Trophoblast cell (in vitro differentiated cells and primary cell): ENCODE measurements around the gene SLC22A5.

Experiments used
- DNase-seq, 2 donors: peaks; one replicate each; pipeline ENCODE4 v3.0.0-alpha.2; 2016
- H2AFZ ChIP-seq: 2 replicates; pipeline ENCODE4 v1.6.1; 2013; ENCODE audit warnings: low read length, moderate library complexity, mild to moderate bottlenecking; ENCODE audit not compliant: insufficient read depth, poor library complexity
- H2AK5ac ChIP-seq: 2 replicates; pipeline ENCODE4 v1.6.1; 2013; ENCODE audit warnings: mild to moderate bottlenecking, low read length
- H2BK120ac ChIP-seq: 2 replicates; pipeline ENCODE4 v1.6.1; 2013; ENCODE audit warnings: low read length, mild to moderate bottlenecking, moderate library complexity; ENCODE audit not compliant: insufficient read depth, poor library complexity
- H2BK12ac ChIP-seq: 2 replicates; pipeline ENCODE4 v1.6.1; 2013; ENCODE audit warnings: mild to moderate bottlenecking, low read length, moderate library complexity
- H2BK5ac ChIP-seq: 2 replicates; pipeline ENCODE4 v1.6.1; 2013; ENCODE audit warnings: low read length, low read depth, moderate library complexity, mild to moderate bottlenecking; ENCODE audit not compliant: poor library complexity
- H3K14ac ChIP-seq: 2 replicates; pipeline ENCODE4 v1.6.1; 2013; ENCODE audit warnings: mild to moderate bottlenecking, low read length
- H3K18ac ChIP-seq: 2 replicates; pipeline ENCODE4 v1.6.1; 2013; ENCODE audit warnings: mild to moderate bottlenecking, low read length
- H3K23ac ChIP-seq: 2 replicates; pipeline ENCODE4 v1.6.1; 2013; ENCODE audit warnings: low read length
- H3K27ac ChIP-seq: 2 replicates; pipeline ENCODE4 v1.5.1; 2013; ENCODE audit warnings: low read depth, mild to moderate bottlenecking, inconsistent platforms, low read length, moderate library complexity
- H3K27me3 ChIP-seq: 2 replicates; pipeline ENCODE4 v1.6.1; 2013; ENCODE audit warnings: inconsistent platforms, mild to moderate bottlenecking, low read length, moderate library complexity; ENCODE audit not compliant: insufficient read depth
- H3K36me3 ChIP-seq, 2 experiments: 1 replicate in 1 of 2; 2 replicates in 1 of 2; pipeline ENCODE4 v1.6.1; 2013; ENCODE audit warnings: low read length in 2 of 2, mild to moderate bottlenecking in 2 of 2, moderate library complexity in 1 of 2; ENCODE audit not compliant: insufficient read depth in 2 of 2, control insufficient read depth in 1 of 2
- H3K4ac ChIP-seq: 2 replicates; pipeline ENCODE4 v1.6.1; 2013; ENCODE audit warnings: low read depth, mild to moderate bottlenecking, low read length, moderate library complexity
- H3K4me1 ChIP-seq, 2 experiments: 1 replicate in 1 of 2; 2 replicates in 1 of 2; pipeline ENCODE4 v1.6.1; 2013; ENCODE audit warnings: low read length in 2 of 2, mild to moderate bottlenecking in 2 of 2, moderate library complexity in 1 of 2; ENCODE audit not compliant: insufficient read depth in 2 of 2, control insufficient read depth in 1 of 2
- H3K4me2 ChIP-seq: 2 replicates; pipeline ENCODE4 v1.6.1; 2013; ENCODE audit warnings: inconsistent platforms, mild to moderate bottlenecking, low read length, moderate library complexity
- H3K4me3 ChIP-seq: 2 replicates; pipeline ENCODE4 v1.5.1; 2013; ENCODE audit warnings: mild to moderate bottlenecking, low read depth, low read length, inconsistent platforms
- H3K79me1 ChIP-seq: one replicate; pipeline ENCODE4 v1.6.1; 2013; ENCODE audit warnings: low read length
- H3K79me2 ChIP-seq: 2 replicates; pipeline ENCODE4 v1.6.1; 2013; ENCODE audit warnings: low read length, mild to moderate bottlenecking; ENCODE audit not compliant: control insufficient read depth, insufficient read depth, poor library complexity
- H3K9ac ChIP-seq: 2 replicates; pipeline ENCODE4 v1.6.1; 2013; ENCODE audit warnings: mild to moderate bottlenecking, low read length
- H3K9me3 ChIP-seq: 2 replicates; pipeline ENCODE4 v1.6.1; 2013; ENCODE audit warnings: low read depth, mild to moderate bottlenecking, control low read depth, inconsistent platforms, low read length; ENCODE audit not compliant: insufficient read depth
- H4K12ac ChIP-seq: 2 replicates; pipeline ENCODE4 v1.6.1; 2013; ENCODE audit warnings: low read depth, mild to moderate bottlenecking, low read length, moderate library complexity
- H4K8ac ChIP-seq: 2 replicates; pipeline ENCODE4 v1.6.1; 2013; ENCODE audit warnings: low read depth, mild to moderate bottlenecking, low read length, moderate library complexity
- H4K91ac ChIP-seq: one replicate; pipeline ENCODE4 v1.6.1; 2013; ENCODE audit warnings: low read depth, mild to moderate bottlenecking, low read length, moderate library complexity
- WGBS: extraction: QIAGEN DNeasy Blood & Tissue Kit; methylation state at CpG from one replicate; pipeline ENCODE4 v1.1.7; 2013; ENCODE audit warnings: missing lambda C conversion rate; ENCODE audit not compliant: insufficient read length, insufficient coverage; ENCODE audit errors: extremely low coverage; 5-methylcytosine and 5-hydroxymethylcytosine counted together

SLC22A5 gene

GRCh38 chr5:132430746-132431145 is 61.2 kb downstream of the SLC22A5 start:
- Histone ChIP-seq H3K4me1 (peaks cover 26 to 33% of the 10 kb centered on the region in 2 experiments), H2BK12ac (no peak overlapping the region), H3K79me2 (no peaks in the 10 kb centered on the region), H3K14ac (no peak overlapping the region), H3K4ac (no peak overlapping the region), H4K12ac (no peak overlapping the region), H3K27me3 (no peaks in the 10 kb centered on the region), H4K8ac (no peak overlapping the region), H3K27ac (no peak overlapping the region), H2AFZ (no peak overlapping the region), H2BK120ac (no peak overlapping the region), H3K4me3 (no peak overlapping the region), H3K9me3 (no peaks in the 10 kb centered on the region), H3K18ac (no peak overlapping the region), H4K91ac (no peak overlapping the region), H2BK5ac (no peak overlapping the region), H3K9ac (no peak overlapping the region), H3K4me2 (no peak overlapping the region), H3K36me3 (no peaks in the 10 kb centered on the region), H3K23ac (no peak overlapping the region), H2AK5ac (no peak overlapping the region), H3K79me1 (peaks cover 6% of the 10 kb centered on the region)
- no peak for DNase-seq
- no CpG with 5 or more reads among the region's 3 CpGs for WGBS

- no peaks in the 10 kb centered on the region for H3K79me2 ChIP-seq
- H3K79me1 ChIP-seq: peaks cover 6% of the 10 kb centered on the region
- no peak overlapping the region for H3K27ac ChIP-seq
- H4K8ac ChIP-seq: no peak overlapping the region
- no peak overlapping the region for H3K18ac ChIP-seq
- H3K9ac ChIP-seq: no peak overlapping the region
- no peak overlapping the region for H2AFZ ChIP-seq
- no CpG with 5 or more reads among the region's 4 CpGs for whole genome bisulfite sequencing
- H3K4ac ChIP-seq: no peak overlapping the region
- DNase-seq: no peak
- H3K14ac ChIP-seq: no peak overlapping the region
- H2BK5ac ChIP-seq: no peak overlapping the region
- no peak overlapping the region for H4K91ac ChIP-seq
- no peak overlapping the region for H3K4me3 ChIP-seq
- H3K36me3 ChIP-seq: no peaks in the 10 kb centered on the region
- no peak overlapping the region for H2AK5ac ChIP-seq
- no peaks in the 10 kb centered on the region for H3K27me3 ChIP-seq
- no peak overlapping the region for H4K12ac ChIP-seq
- H2BK12ac ChIP-seq: no peak overlapping the region
- no peaks in the 10 kb centered on the region for H3K9me3 ChIP-seq
- H3K4me2 ChIP-seq: no peak overlapping the region
- H3K4me1 ChIP-seq: peaks cover 21 to 28% of the 10 kb centered on the region in 2 experiments
- no peak overlapping the region for H3K23ac ChIP-seq
- H2BK120ac ChIP-seq: no peak overlapping the region
Measured at GRCh38 chr5:132431632-132432031, 62.1 kb downstream of the SLC22A5 start.

GRCh38 chr5:132433141-132433540 is 63.6 kb downstream of the SLC22A5 start:
- Histone ChIP-seq H3K18ac (no peak overlapping the region), H3K27me3 (no peaks in the 10 kb centered on the region), H4K8ac (no peak overlapping the region), H3K9me3 (no peaks in the 10 kb centered on the region), H2AK5ac (no peak overlapping the region), H3K4me3 (no peak overlapping the region), H2BK120ac (no peak overlapping the region), H3K4me2 (no peak overlapping the region), H2BK5ac (no peak overlapping the region), H4K12ac (no peak overlapping the region), H3K23ac (no peak overlapping the region), H3K9ac (no peak overlapping the region), H3K36me3 (no peaks in the 10 kb centered on the region), H2BK12ac (no peak overlapping the region), H3K27ac (no peak overlapping the region), H3K79me1 (no peaks in the 10 kb centered on the region), H3K4ac (no peak overlapping the region), H3K14ac (no peak overlapping the region), H3K79me2 (no peaks in the 10 kb centered on the region), H3K4me1 (peaks cover 8 to 22% of the 10 kb centered on the region in 2 experiments), H4K91ac (no peak overlapping the region), H2AFZ (no peak overlapping the region)
- no CpG with 5 or more reads among the region's 6 CpGs for WGBS
- DNase-seq: no peak

- H3K4me2 ChIP-seq: no peak overlapping the region
- H2AFZ ChIP-seq: no peak overlapping the region
- WGBS: no CpG with 5 or more reads among the region's 12 CpGs
Measured at GRCh38 chr5:132434416-132435286, 65.1 kb downstream of the SLC22A5 start.

More at GRCh38 chr5:132434416-132435286, 65.1 kb downstream of the SLC22A5 start:
- Histone ChIP-seq H3K79me1 (peaks cover 2% of the 10 kb centered on the region), H4K8ac (no peak overlapping the region), H3K27ac (no peak overlapping the region), H3K4ac (no peak overlapping the region), H3K18ac (no peak overlapping the region), H3K23ac (no peak overlapping the region), H2BK12ac (no peak overlapping the region), H4K12ac (no peak overlapping the region), H3K4me1 (peaks cover 0 to 11% of the 10 kb centered on the region in 2 experiments), H3K9ac (no peak overlapping the region), H2BK5ac (no peak overlapping the region), H4K91ac (no peak overlapping the region), H3K27me3 (no peaks in the 10 kb centered on the region), H3K79me2 (no peaks in the 10 kb centered on the region), H3K14ac (no peak overlapping the region), H2AK5ac (no peak overlapping the region), H3K36me3 (no peaks in the 10 kb centered on the region), H3K4me3 (no peak overlapping the region), H2BK120ac (no peak overlapping the region), H3K9me3 (no peaks in the 10 kb centered on the region)
- no peak for DNase-seq
